ENCODE data around the gene CMKLR1.

DNA sequence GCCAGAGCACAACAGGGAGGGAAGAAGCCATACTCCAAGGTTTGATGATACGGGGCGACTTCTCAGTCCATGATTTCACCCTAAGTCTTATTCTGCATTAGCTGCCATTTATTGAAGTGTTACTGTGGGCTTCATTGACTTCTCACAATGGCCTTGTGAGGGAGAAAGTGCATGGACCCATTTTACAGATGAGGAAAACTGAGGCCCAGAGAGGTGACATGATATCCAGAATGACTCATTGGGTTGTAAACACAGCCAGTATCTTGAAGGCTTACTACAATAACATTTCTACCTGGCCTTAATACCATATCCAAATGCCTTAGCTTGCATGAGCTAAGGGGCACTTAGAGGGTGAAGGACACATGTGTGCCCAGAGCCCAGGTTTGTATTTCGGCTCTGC, 100.6 kb downstream of the CMKLR1 start:
- TF ChIP-seq, protein P1, sequence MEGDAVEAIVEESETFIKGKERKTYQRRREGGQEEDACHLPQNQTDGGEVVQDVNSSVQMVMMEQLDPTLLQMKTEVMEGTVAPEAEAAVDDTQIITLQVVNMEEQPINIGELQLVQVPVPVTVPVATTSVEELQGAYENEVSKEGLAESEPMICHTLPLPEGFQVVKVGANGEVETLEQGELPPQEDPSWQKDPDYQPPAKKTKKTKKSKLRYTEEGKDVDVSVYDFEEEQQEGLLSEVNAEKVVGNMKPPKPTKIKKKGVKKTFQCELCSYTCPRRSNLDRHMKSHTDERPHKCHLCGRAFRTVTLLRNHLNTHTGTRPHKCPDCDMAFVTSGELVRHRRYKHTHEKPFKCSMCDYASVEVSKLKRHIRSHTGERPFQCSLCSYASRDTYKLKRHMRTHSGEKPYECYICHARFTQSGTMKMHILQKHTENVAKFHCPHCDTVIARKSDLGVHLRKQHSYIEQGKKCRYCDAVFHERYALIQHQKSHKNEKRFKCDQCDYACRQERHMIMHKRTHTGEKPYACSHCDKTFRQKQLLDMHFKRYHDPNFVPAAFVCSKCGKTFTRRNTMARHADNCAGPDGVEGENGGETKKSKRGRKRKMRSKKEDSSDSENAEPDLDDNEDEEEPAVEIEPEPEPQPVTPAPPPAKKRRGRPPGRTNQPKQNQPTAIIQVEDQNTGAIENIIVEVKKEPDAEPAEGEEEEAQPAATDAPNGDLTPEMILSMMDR (IDR thresholded peaks at IDR 0.05), result no peak
- TF ChIP-seq EP300 (IDR thresholded peaks at IDR 0.05), result no peak
